HepG2 (cell line): Measurements from ENCODE around the gene C1orf74. TPM values are rescaled to one million over a fixed set of nuclear protein-coding genes. Genes with fewer than 3 reads are reported as not detected.
A peak's percentile ranks its signal among the peaks of the same experiment; 100 is the strongest.

Experiments
- GMEB2 ChIP-seq: IDR thresholded peaks from 2 replicates; pipeline ENCODE4 v1.6.1; 2016; ENCODE audit warnings: missing biosample characterization, missing genetic modification reagents, low read depth
- MAF1 ChIP-seq: sonication (generic); formaldehyde crosslinking; IDR thresholded peaks from 2 replicates; pipeline ENCODE4 v1.5.0; 2020; ENCODE audit warnings: missing genetic modification reagents, borderline replicate concordance
- PHF20 ChIP-seq: sonication (generic); formaldehyde crosslinking; IDR thresholded peaks from 2 replicates; pipeline ENCODE4 v1.5.0; 2020; ENCODE audit warnings: mild to moderate bottlenecking, missing genetic modification reagents
- RARA ChIP-seq: IDR thresholded peaks from 2 replicates; pipeline ENCODE4 v1.6.1; 2016; ENCODE audit warnings: missing genetic modification reagents, missing compliant biosample characterization
- SCMH1 ChIP-seq: sonication (generic); formaldehyde crosslinking; IDR thresholded peaks from 2 replicates; pipeline ENCODE4 v1.9.0; 2021; ENCODE audit warnings: missing genetic modification reagents, mild to moderate bottlenecking, borderline replicate concordance
- SNAPC2 ChIP-seq: sonication (generic); formaldehyde crosslinking; IDR thresholded peaks from 2 replicates; pipeline ENCODE4 v1.8.1; 2022; ENCODE audit warnings: mild to moderate bottlenecking, missing genetic modification reagents
- STAT6 ChIP-seq: sonication (generic); formaldehyde crosslinking; IDR thresholded peaks from 2 replicates; pipeline ENCODE4 v1.4.0; 2020; ENCODE audit warnings: missing genetic modification reagents, mild to moderate bottlenecking, borderline replicate concordance
- ZKSCAN8 ChIP-seq: IDR thresholded peaks from 2 replicates; pipeline ENCODE4 v1.6.1; 2016; ENCODE audit warnings: borderline replicate concordance, missing genetic modification reagents, missing compliant biosample characterization
- ZNF142 ChIP-seq: sonication (generic); formaldehyde crosslinking; IDR thresholded peaks from 2 replicates; pipeline ENCODE4 v1.4.0; 2020; ENCODE audit warnings: missing genetic modification reagents
- ZNF143 ChIP-seq: sonication (generic); formaldehyde crosslinking; IDR thresholded peaks from 2 replicates; pipeline ENCODE4 v1.4.0; 2020; ENCODE audit warnings: missing genetic modification reagents
- ZNF282 ChIP-seq: fragments of 450-650 bp; IDR thresholded peaks from 2 replicates; pipeline ENCODE4 v1.6.1; 2018; ENCODE audit not compliant: partially characterized antibody
- ZNF367 ChIP-seq: sonication (generic); formaldehyde crosslinking; IDR thresholded peaks from 2 replicates; pipeline ENCODE4 v1.4.0; 2020; ENCODE audit warnings: missing genetic modification reagents, borderline replicate concordance
- ZNF619 ChIP-seq: sonication (generic); formaldehyde crosslinking; IDR thresholded peaks from 2 replicates; pipeline ENCODE4 v1.4.0; 2020; ENCODE audit warnings: mild to moderate bottlenecking, missing genetic modification reagents
- ZNF639 ChIP-seq: conservative IDR thresholded peaks from 2 replicates; pipeline ENCODE4 v1.6.1; 2018; ENCODE audit warnings: missing genetic modification reagents
- ZNF740 ChIP-seq: sonication (generic); formaldehyde crosslinking; IDR thresholded peaks from 2 replicates; pipeline ENCODE4 v1.4.0; 2020; ENCODE audit warnings: missing genetic modification reagents
- ZSCAN31 ChIP-seq: sonication (generic); formaldehyde crosslinking; IDR thresholded peaks from 2 replicates; pipeline ENCODE4 v1.5.0; 2020; ENCODE audit warnings: low read depth, mild to moderate bottlenecking, missing genetic modification reagents
- polyA plus RNA-seq, 8 experiments: library from polyadenylated mRNA; depleted of rRNA in 3 of 8; stranded (reverse) in 7 of 8; unstranded in 1 of 8; fragments of >200 nt; fragmentation: Illumina TruSeq in 4 of 8; extraction: Trizol in 4 of 8; gene quantifications; 2 replicates each; pipeline versions ENCODE4 v1.2.1 to v1.2.3, GENCODE V29; 2011 to 2016; ENCODE audit warnings: low read depth in 4 of 8, missing spikeins in 1 of 8, mixed read lengths in 1 of 8; ENCODE audit not compliant: insufficient read depth in 1 of 8
- total RNA-seq, 5 experiments: library from RNA; depleted of rRNA; stranded (reverse); fragments of >200 nt; fragmentation: Illumina TruSeq; extraction: Trizol; gene quantifications; 2 replicates each; pipeline ENCODE4 v1.2.3, GENCODE V29; 2016; ENCODE audit warnings: low read depth in 1 of 5

Gene C1orf74
- total and polyA plus RNA-seq, 2 of the 13 experiments (the other 11 are each of a cell fraction or from before 2014, with no cell fraction given) = 0.33 to 0.71 TPM

- no peak for TF ChIP-seq ZNF143 (CRISPR knock-in tag)
- TF ChIP-seq ZNF740 (CRISPR knock-in tag) = no peak
- TF ChIP-seq RARA (CRISPR knock-in tag) = no peak
- peak; percentile 83 for TF ChIP-seq ZNF639 (CRISPR knock-in tag)
- no peak for TF ChIP-seq ZNF282
- TF ChIP-seq ZKSCAN8 (CRISPR knock-in tag) = no peak
- TF ChIP-seq PHF20 = peak; percentile 97
- no peak for TF ChIP-seq ZNF619
- TF ChIP-seq SCMH1 (CRISPR knock-in tag) = no peak
- TF ChIP-seq SNAPC2 = no peak
- no peak for TF ChIP-seq ZNF142 (CRISPR knock-in tag)
- TF ChIP-seq ZSCAN31 (CRISPR knock-in tag) = peak; percentile 86
- TF ChIP-seq STAT6 (CRISPR knock-in tag) = no peak
- no peak for TF ChIP-seq ZNF367 (CRISPR knock-in tag)
- no peak for TF ChIP-seq GMEB2 (CRISPR knock-in tag)
- TF ChIP-seq MAF1 (CRISPR knock-in tag) = no peak
These were observed 43.3 kb upstream of the C1orf74 start, which contains the start of gene UTP25 (continued) for GRCh38 chr1:209827384-209828262.
